A549 (cell line): ENCODE measurements around the gene IMPG1. TPM values are rescaled to one million over a fixed set of nuclear protein-coding genes. Genes with fewer than 3 reads are reported as not detected.

Experiments
- ATAC-seq, 2 experiments: fragments of 200-7000 bp in 1 of 2; fragments of >200 bp in 1 of 2; cut with Nextera tagmentation in 1 of 2; cut with Tn5 transposase in 1 of 2; 3 replicates each; pipeline versions ENCODE4 v1.8.0 to v1.9.1; 2018 to 2020; ENCODE audit warnings: mild to moderate bottlenecking in 1 of 2, moderate library complexity in 1 of 2
- CTCF ChIA-PET: fragments of 300-600 bp; sonication (Branson Sonifier 250); formaldehyde crosslinking; extraction: SDS; loops from one replicate; lab custom pipeline; 2021; ENCODE audit warnings: antibody characterized with exemption, inconsistent platforms; lab: Yijun Ruan, JAX
- POLR2A ChIA-PET: fragments of 350-600 bp; formaldehyde crosslinking; extraction: SDS; loops from one replicate; lab custom pipeline; 2021; ENCODE audit warnings: antibody characterized with exemption, inconsistent platforms; lab: Yijun Ruan, JAX
- DNase-seq, 2 experiments: peaks; one replicate each; pipeline versions ENCODE4 v3.0.0 to v3.0.0-alpha.2; 2011 to 2016; ENCODE audit warnings: low read depth in 1 of 2, low spot score in 1 of 2
- FAIRE-seq: peaks from 2 replicates; lab custom pipeline; 2011; peaks lifted over from hg19 to GRCh38; lab: Jason Lieb, UNC
- H3K27ac ChIP-seq, 2 experiments: fragments of >200 bp; sonication (Bioruptor Twin); formaldehyde crosslinking; 3 replicates each; pipeline ENCODE4 v1.5.1; 2016 to 2017
- H3K4me1 ChIP-seq: fragments of >200 bp; sonication (Bioruptor Twin); formaldehyde crosslinking; 3 replicates; pipeline ENCODE4 v1.6.1; 2016
- H3K4me2 ChIP-seq: fragments of >200 bp; sonication (Bioruptor Twin); formaldehyde crosslinking; 3 replicates; pipeline ENCODE4 v1.6.1; 2016
- H3K4me3 ChIP-seq: fragments of >200 bp; sonication (Bioruptor Twin); formaldehyde crosslinking; 3 replicates; pipeline ENCODE4 v1.5.1; 2016
- H3K9me3 ChIP-seq: fragments of >200 bp; sonication (Bioruptor Twin); formaldehyde crosslinking; 3 replicates; pipeline ENCODE4 v1.6.1; 2016
- CBX8 ChIP-seq: fragments of 200-600 bp; sonication (generic); IDR thresholded peaks from 2 replicates; pipeline ENCODE4 v1.6.1; 2016
- CEBPB ChIP-seq, 2 experiments: fragments of >200 bp in 1 of 2; sonication (Bioruptor Twin) in 1 of 2; formaldehyde crosslinking in 1 of 2; IDR thresholded peaks; 2 replicates each; pipeline ENCODE4 v1.6.1; 2012 to 2016
- CHD4 ChIP-seq: fragments of 200-600 bp; sonication (generic); IDR thresholded peaks from 2 replicates; pipeline ENCODE4 v1.6.1; 2016; ENCODE audit warnings: antibody characterized with exemption, mild to moderate bottlenecking, borderline replicate concordance
- EHMT2 ChIP-seq: fragments of 200-600 bp; sonication (generic); IDR thresholded peaks from 2 replicates; pipeline ENCODE4 v1.6.1; 2016; ENCODE audit warnings: antibody characterized with exemption, low read depth, mild to moderate bottlenecking, moderate library complexity
- EP300 ChIP-seq, 2 experiments: fragments of >200 bp; sonication (Bioruptor Twin); formaldehyde crosslinking; IDR thresholded peaks; 2 replicates in 1 of 2; 3 replicates in 1 of 2; pipeline ENCODE4 v1.6.1; 2016 to 2017
- FOSB ChIP-seq: fragments of 250-450 bp; sonication (Bioruptor Pico); IDR thresholded peaks from 2 replicates; pipeline ENCODE4 v1.5.0; 2020; ENCODE audit warnings: mild to moderate bottlenecking, moderate library complexity
- GATA3 ChIP-seq: IDR thresholded peaks from 2 replicates; pipeline ENCODE4 v1.6.1; 2012; ENCODE audit warnings: borderline replicate concordance
- JUNB ChIP-seq: fragments of >200 bp; sonication (Bioruptor Twin); formaldehyde crosslinking; IDR thresholded peaks from 2 replicates; pipeline ENCODE4 v1.6.1; 2016
- KDM1A ChIP-seq: fragments of 200-600 bp; sonication (generic); IDR thresholded peaks from 2 replicates; pipeline ENCODE4 v1.6.1; 2016; ENCODE audit warnings: low read depth, mild to moderate bottlenecking
- MAZ ChIP-seq: fragments of 150-350 bp; IDR thresholded peaks from 2 replicates; pipeline ENCODE4 v1.6.1; 2014; ENCODE audit warnings: antibody characterized with exemption, low read depth, low read length, borderline replicate concordance
- NFE2L2 ChIP-seq: fragments of 150-350 bp; conservative IDR thresholded peaks from 2 replicates; pipeline ENCODE4 v1.6.1; 2014; ENCODE audit warnings: low read length
- PHF8 ChIP-seq: fragments of 200-600 bp; sonication (generic); IDR thresholded peaks from 2 replicates; pipeline ENCODE4 v1.6.1; 2016; ENCODE audit warnings: low read depth, mild to moderate bottlenecking, antibody characterized with exemption, moderate library complexity, borderline replicate concordance
- POLR2AphosphoS2 ChIP-seq: conservative IDR thresholded peaks from 2 replicates; pipeline ENCODE4 v1.6.1; 2012; ENCODE audit warnings: low read length, improper control_type of control experiment, inconsistent platforms
- RNF2 ChIP-seq: fragments of 200-600 bp; sonication (generic); IDR thresholded peaks from 2 replicates; pipeline ENCODE4 v1.6.1; 2016; ENCODE audit warnings: low read depth, mild to moderate bottlenecking, antibody characterized with exemption, moderate library complexity, borderline replicate concordance
- SMC3 ChIP-seq: fragments of >200 bp; sonication (Bioruptor Twin); formaldehyde crosslinking; IDR thresholded peaks from 3 replicates; pipeline ENCODE4 v1.6.1; 2018; ENCODE audit warnings: inconsistent platforms
- SREBF2 ChIP-seq: fragments of 450-650 bp; IDR thresholded peaks from 2 replicates; pipeline ENCODE4 v1.6.1; 2014; ENCODE audit warnings: mild to moderate bottlenecking, moderate library complexity
- TFCP2L1 ChIP-seq: fragments of 250-450 bp; sonication (Bioruptor Pico); IDR thresholded peaks from 2 replicates; pipeline ENCODE4 v1.5.0; 2021; ENCODE audit warnings: mild to moderate bottlenecking
- WGBS: methylation state at CpG from one replicate; pipeline ENCODE4 v1.1.6; 2017; ENCODE audit errors: missing lambda C conversion rate; 5-methylcytosine and 5-hydroxymethylcytosine counted together
- polyA plus RNA-seq, 4 experiments: library from polyadenylated mRNA; depleted of rRNA in 3 of 4; stranded (reverse); fragments of >200 nt; fragmentation: RNase III in 1 of 4; extraction: RNeasy Plus Mini Kit Qiagen cat#74134 plus additional on column Dnase treatment in 1 of 4; gene quantifications; 2 replicates in 3 of 4; 3 replicates in 1 of 4; pipeline ENCODE4 v1.2.3, GENCODE V29; 2011 to 2017
- TF ChIP-seq, protein P1 (sequence below): IDR thresholded peaks from 2 replicates; pipeline ENCODE4 v1.6.1; 2012; ENCODE audit warnings: low read depth, borderline replicate concordance
- TF ChIP-seq, protein P2 (sequence below): fragments of 450-650 bp; IDR thresholded peaks from 2 replicates; pipeline ENCODE4 v1.6.1; 2014; ENCODE audit warnings: antibody characterized with exemption
- TF ChIP-seq, protein P3 (sequence below): fragments of >200 bp; sonication (Bioruptor Twin); formaldehyde crosslinking; IDR thresholded peaks from 3 replicates; pipeline ENCODE4 v1.5.1; 2016
- TF ChIP-seq, protein P4 (sequence below): IDR thresholded peaks from 2 replicates; pipeline ENCODE4 v1.6.1; 2012
- TF ChIP-seq, protein P5 (sequence below): fragments of 250-450 bp; sonication (Bioruptor Pico); IDR thresholded peaks from 2 replicates; pipeline ENCODE4 v1.5.0; 2021; ENCODE audit warnings: mild to moderate bottlenecking, moderate library complexity, borderline replicate concordance

The IMPG1 gene
- polyA plus RNA-seq, 2 of the 4 experiments (the other 2 are of a cell fraction) = not detected

DNA sequence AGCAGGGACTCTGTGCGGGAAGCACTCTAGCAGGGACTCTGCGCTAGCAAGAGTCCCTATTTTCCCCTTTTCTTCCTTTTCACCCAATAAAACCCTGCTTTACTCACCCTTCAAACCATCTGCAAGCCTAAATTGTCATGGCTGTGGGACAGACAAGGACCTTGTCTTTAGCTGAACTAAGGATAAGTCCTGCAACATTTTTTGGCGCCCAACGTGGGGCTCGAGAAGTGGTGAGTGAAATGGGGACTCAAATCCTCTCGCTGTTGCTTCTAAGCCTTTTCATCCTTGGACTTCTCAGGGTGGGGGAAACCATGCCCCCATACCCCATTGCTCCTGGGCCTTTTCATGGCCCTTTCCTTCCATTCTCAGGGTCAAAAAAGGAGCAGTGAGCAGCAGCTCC, 46.4 kb downstream of the IMPG1 start:
- 5% methylated on average over 6 of the region's 6 CpGs for WGBS
- no peaks in the 10 kb centered on the region for H3K4me1 ChIP-seq
- no peak overlapping the region for H3K27ac ChIP-seq
- TF ChIP-seq, protein P1, sequence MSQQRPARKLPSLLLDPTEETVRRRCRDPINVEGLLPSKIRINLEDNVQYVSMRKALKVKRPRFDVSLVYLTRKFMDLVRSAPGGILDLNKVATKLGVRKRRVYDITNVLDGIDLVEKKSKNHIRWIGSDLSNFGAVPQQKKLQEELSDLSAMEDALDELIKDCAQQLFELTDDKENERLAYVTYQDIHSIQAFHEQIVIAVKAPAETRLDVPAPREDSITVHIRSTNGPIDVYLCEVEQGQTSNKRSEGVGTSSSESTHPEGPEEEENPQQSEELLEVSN = no peak
- TF ChIP-seq, protein P2, sequence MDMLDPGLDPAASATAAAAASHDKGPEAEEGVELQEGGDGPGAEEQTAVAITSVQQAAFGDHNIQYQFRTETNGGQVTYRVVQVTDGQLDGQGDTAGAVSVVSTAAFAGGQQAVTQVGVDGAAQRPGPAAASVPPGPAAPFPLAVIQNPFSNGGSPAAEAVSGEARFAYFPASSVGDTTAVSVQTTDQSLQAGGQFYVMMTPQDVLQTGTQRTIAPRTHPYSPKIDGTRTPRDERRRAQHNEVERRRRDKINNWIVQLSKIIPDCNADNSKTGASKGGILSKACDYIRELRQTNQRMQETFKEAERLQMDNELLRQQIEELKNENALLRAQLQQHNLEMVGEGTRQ = no peak
- TF ChIP-seq, protein P3, sequence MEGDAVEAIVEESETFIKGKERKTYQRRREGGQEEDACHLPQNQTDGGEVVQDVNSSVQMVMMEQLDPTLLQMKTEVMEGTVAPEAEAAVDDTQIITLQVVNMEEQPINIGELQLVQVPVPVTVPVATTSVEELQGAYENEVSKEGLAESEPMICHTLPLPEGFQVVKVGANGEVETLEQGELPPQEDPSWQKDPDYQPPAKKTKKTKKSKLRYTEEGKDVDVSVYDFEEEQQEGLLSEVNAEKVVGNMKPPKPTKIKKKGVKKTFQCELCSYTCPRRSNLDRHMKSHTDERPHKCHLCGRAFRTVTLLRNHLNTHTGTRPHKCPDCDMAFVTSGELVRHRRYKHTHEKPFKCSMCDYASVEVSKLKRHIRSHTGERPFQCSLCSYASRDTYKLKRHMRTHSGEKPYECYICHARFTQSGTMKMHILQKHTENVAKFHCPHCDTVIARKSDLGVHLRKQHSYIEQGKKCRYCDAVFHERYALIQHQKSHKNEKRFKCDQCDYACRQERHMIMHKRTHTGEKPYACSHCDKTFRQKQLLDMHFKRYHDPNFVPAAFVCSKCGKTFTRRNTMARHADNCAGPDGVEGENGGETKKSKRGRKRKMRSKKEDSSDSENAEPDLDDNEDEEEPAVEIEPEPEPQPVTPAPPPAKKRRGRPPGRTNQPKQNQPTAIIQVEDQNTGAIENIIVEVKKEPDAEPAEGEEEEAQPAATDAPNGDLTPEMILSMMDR = no peak
- TF ChIP-seq SREBF2 = no peak
- TF ChIP-seq CEBPB (IDR thresholded peaks at IDR 0.05) = no peak
- no peak for TF ChIP-seq FOSB (CRISPR knock-in tag)
- TF ChIP-seq, protein P4, sequence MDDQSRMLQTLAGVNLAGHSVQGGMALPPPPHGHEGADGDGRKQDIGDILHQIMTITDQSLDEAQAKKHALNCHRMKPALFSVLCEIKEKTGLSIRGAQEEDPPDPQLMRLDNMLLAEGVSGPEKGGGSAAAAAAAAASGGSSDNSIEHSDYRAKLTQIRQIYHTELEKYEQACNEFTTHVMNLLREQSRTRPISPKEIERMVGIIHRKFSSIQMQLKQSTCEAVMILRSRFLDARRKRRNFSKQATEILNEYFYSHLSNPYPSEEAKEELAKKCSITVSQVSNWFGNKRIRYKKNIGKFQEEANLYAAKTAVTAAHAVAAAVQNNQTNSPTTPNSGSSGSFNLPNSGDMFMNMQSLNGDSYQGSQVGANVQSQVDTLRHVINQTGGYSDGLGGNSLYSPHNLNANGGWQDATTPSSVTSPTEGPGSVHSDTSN = no peak
- TF ChIP-seq TFCP2L1 (CRISPR knock-in tag) = no peak
- TF ChIP-seq POLR2AphosphoS2 = no peak
- TF ChIP-seq EP300 (IDR thresholded peaks at IDR 0.05) = no peak
- no peak for TF ChIP-seq CBX8
- no peak for TF ChIP-seq RNF2
- TF ChIP-seq CHD4 = no peak
- no peak for TF ChIP-seq EHMT2
- no peak for TF ChIP-seq PHF8
- TF ChIP-seq NFE2L2 = no peak
- DNase-seq (no peak), FAIRE-seq (no peak), ATAC-seq (no peak)
- ChIA-PET CTCF (no interaction called here), POLR2A (no interaction called here)
- no peaks in the 10 kb centered on the region for H3K9me3 ChIP-seq
- no peak overlapping the region for H3K4me3 ChIP-seq
- H3K4me2 ChIP-seq = no peak overlapping the region

DNA sequence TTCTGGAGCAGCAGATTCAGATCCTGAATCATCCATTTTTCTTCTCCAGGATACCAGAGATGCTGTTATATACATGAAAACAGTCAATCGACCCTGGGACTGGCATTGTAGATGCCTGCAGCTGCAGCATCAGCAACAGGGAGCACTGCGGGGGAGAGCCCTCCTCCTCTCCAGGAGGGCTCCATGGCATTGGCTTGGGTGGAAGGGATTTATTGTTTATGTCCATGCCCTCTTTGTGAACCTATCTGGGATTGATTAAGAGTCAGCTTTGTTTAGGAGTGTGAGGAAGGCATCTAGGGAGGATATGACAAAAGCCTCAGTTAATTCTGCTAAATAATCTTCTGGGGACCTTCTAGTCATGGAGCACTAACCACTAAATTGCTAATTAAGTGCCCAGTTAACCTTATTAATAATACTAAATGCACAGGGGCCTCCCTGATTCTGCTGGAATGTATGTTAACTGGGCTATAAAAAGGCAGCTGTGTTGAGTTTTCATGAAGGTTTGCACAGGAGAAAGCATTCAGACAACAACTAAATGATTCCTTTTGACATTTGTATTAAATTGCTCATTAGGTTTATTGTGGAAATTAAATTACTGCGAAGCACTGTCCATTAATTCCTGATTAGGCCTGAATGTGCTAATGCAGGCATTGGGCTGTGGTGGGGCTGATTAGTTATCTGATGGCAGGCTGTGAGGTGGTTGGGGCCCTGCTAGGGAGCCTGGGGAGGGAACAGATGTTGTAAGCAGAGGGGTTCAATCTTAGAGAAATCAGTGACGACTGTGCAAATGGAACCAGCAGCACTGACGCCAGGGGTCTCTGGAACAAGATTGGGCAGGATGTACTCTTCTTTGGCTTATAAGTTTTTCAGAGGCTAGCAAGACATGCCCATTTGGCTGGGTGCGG, 57.6 kb downstream of the IMPG1 start:
- no peak overlapping the region for H3K4me3 ChIP-seq
- POLR2A ChIA-PET = no interaction called here
- no peak for FAIRE-seq
- CTCF ChIA-PET = no interaction called here
- no peaks in the 10 kb centered on the region for H3K9me3 ChIP-seq
- H3K4me1 ChIP-seq = no peaks in the 10 kb centered on the region
- no peak overlapping the region for H3K4me2 ChIP-seq
- ATAC-seq = no peak
- TF ChIP-seq KDM1A (no peak), CBX8 (no peak), JUNB (no peak), CHD4 (no peak), SMC3 (no peak), TFCP2L1 (CRISPR knock-in tag) (no peak), EP300 (IDR thresholded peaks at IDR 0.05) (no peak), GATA3 (no peak), SREBF2 (no peak), MAZ (no peak)
- TF ChIP-seq, protein P4 = no peak
- TF ChIP-seq, protein P5, sequence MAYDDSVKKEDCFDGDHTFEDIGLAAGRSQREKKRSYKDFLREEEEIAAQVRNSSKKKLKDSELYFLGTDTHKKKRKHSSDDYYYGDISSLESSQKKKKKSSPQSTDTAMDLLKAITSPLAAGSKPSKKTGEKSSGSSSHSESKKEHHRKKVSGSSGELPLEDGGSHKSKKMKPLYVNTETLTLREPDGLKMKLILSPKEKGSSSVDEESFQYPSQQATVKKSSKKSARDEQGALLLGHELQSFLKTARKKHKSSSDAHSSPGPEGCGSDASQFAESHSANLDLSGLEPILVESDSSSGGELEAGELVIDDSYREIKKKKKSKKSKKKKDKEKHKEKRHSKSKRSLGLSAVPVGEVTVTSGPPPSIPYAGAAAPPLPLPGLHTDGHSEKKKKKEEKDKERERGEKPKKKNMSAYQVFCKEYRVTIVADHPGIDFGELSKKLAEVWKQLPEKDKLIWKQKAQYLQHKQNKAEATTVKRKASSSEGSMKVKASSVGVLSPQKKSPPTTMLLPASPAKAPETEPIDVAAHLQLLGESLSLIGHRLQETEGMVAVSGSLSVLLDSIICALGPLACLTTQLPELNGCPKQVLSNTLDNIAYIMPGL (CRISPR knock-in tag) = no peak
- TF ChIP-seq, protein P3 = no peak
- no peak for DNase-seq
- WGBS = 43% methylated on average over 5 of the region's 6 CpGs
- no peak overlapping the region for H3K27ac ChIP-seq
